HG02642 (cell line): Measurements from ENCODE around the gene CDK19.
"Not testable (repeated sequence)": the region's sequence is repeated elsewhere in the genome, so short reads cannot be mapped to it uniquely, and the experiment has no call there.

Source experiments
- ATAC-seq: cut with Tn5 transposase; IDR thresholded peaks from one replicate; pipeline ENCODE4 v1.9.1; 2021; ENCODE audit warnings: mild to moderate bottlenecking; ENCODE audit not compliant: unreplicated experiment, poor library complexity

CDK19 gene

DNA sequence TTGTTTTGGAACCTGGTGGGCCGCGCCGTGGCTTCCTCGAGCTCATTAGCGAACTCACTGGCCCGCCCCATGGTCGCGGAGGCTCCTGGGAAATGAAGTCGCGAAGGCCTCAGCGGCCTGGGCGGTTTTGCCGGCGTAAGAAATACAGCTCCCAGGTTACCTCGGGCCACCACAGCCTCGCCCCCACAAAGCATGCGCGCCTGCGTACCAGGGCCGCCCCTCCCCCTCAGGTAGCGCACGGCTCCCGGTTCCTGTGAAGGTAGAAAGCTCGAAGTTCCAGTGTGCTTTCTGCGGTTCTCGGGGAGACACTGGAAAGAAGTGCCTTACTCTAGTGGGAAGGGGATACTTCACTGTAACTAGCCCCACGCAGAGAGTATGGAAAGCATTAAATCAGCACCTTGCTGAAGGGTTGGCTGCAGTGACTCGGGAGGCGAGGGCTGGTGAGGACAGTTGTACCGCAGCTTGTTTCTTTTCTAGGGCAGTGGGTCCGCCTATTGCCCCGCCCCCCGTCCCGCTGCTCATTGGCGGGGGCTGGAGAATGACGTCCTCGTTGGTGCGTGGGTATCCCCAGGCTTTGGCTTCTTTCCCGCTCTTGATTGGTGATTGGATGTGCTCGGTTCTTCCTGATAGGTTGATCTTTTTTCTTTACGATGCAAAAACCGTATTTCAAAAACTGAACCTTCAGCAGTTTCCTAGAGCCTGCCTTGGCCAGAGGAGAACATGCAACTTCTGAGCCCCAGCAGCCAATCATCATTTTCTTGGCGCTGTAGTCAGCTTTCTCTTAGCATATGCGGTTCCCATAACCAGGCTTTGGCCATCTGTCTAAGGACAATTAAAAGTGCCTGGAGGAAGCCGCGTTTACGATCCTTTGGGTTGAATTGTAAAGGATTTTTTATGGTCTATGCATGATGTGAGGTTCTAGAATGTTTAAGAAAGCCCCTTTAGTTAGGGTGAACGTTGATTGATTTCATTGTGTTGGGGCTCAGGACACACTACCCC, at the start of gene CDK19:
TSS of gene CDK19 (minus strand) at position 59 of the 999 bp plus-strand sequence. CDS start 333 bp downstream, outside the sequence.
- peak; percentile 77 for ATAC-seq

GRCh38 chr6:110864824-110865223, 49.6 kb upstream of the CDK19 start:
- no peak for ATAC-seq

DNA sequence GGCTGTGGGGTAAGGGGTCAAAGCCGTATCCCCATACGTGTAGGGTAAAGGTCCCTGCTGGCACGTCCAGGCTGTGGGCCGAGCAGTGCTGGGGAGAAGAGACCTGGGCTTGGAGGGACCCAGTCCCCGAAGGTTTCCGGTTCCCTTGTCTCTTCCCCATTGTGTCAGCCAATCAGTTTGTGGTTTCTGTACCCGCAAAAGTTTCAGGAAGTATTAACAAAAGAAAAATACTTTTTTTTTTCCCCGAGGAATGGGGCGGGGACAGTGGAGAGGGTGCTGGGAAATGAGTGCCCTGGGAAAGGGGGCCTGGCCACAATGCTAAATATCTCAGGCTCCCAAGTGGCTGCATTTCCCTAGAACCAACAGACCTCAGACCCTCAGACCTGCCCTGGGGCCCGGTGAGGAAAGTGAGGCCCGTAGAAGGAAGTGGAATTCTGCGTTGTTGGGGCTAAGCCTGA, 44.1 kb upstream of the CDK19 start:
- no peak for ATAC-seq

DNA sequence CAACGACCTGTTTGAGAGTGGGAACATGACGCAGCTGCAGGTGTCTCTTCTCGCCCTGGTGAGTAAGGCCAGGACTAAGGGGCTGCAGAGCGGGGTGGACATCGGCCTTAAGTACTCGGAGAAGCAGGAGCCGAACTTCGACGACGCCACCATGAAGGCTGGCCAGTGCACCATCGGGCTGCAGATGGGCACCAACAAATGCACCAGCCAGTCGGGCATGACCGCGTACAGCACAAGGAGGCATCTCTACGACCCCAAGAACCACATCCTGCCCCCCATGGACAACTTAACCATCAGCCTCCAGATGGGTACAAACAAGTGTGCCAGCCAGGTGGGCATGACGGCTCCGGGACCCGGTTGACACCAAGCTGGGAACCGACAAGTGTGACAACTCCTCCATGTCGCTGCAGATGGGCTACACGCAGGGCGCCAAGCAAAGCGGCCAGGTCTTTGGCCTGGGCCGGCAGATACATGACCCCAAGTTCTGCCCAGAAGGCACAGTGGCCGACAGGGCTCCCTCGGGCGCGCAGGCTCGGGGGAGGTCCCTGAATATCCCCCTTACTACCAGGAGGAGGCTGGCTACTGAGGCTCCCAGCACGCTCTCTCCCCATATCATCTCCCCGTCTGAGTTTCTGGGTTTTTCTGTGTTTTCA, 43.4 kb upstream of the CDK19 start:
- ATAC-seq = no peak

DNA sequence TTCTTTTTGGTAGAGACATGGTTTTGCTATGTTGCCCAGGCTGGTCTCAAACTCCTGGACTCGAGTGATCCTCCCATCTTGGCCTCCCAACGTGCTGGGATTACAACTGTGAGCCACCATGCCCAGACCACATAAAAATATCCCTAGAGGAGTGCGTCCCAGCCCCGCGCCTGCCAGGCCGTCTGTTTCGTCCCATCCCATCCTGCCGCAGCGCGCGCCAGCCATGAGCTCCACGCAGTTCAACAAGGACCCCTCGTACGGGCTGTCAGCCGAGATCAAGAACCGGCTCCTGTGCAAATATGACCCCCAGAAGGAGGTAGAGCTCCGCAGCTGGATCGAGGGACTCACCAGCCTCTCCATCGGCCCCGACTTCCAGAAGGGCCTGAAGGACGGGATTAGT, 42.7 kb upstream of the CDK19 start:
- no peak for ATAC-seq

DNA sequence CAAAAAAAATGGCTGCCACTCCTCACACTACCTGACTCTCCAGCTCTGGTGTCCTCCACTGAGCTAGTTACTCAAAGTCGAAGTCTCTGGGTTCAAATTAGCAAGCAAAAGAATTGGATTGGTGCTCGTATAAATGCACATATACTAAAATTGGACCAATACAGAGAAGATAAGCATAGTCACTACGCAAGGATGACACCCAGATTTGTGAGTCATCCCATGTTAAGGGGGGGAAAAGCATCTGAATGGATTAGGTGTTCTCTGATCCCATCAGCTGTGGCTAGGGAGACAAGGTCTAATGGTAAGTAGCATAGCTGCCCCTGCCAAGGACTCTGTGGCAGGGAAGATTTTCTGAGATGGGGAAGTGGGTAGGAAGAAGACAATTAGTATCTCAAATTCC, 41.0 kb upstream of the CDK19 start:
- ATAC-seq = no peak

GRCh38 chr6:110853754-110854477, 38.6 kb upstream of the CDK19 start:
- no peak for ATAC-seq

- no peak for ATAC-seq
These were observed 37.5 kb upstream of the CDK19 start for GRCh38 chr6:110852773-110853172.

- ATAC-seq = no peak
These were observed 34.5 kb upstream of the CDK19 start for GRCh38 chr6:110849781-110850180.

DNA sequence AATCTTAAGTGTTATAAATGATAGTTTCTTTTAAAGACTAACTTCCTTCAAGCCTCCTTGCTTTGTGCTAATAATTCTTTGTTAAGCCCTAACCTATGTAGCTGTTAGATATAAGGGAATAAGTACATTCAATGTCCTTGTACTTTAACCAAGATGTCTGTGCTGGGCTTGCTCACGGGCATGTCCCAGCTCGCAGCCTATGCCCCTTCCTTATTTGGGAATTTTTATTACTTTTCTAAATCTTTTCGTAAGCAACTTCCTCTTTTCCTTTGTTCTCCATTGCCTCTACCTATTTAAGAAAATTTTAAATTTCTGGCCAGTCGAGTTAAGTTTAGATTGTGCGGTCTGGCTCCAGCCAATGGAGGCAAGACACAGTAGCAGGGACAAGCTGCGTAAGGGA, 26.0 kb upstream of the CDK19 start:
- no peak for ATAC-seq

DNA sequence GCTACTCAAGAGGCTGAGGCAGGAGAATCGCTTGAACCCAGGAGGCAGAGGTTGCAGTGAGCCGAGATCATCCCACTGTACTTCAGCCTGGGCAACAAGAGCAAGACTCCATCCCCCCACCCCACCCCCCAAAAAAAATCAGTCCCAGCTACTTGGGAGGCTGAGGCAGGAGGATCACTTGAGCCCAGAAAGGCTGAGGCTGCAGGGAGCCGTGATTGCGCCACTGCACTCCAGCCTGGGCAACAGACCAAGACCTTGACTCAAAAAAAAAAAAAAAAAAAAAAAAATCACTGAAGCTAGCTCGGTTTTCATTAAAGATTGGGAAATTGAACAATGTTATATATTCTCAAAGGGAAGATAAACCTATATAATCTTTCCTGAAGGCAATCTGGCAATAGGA, 20.5 kb upstream of the CDK19 start:
- not testable (repeated sequence) for ATAC-seq

- ATAC-seq = no peak
These were observed 18.6 kb upstream of the CDK19 start for GRCh38 chr6:110833831-110834230.

GRCh38 chr6:110831405-110831804, 16.1 kb upstream of the CDK19 start:
- no peak for ATAC-seq

GRCh38 chr6:110828396-110828795, 13.1 kb upstream of the CDK19 start:
- no peak for ATAC-seq

- no peak for ATAC-seq
These were observed 11.2 kb upstream of the CDK19 start for GRCh38 chr6:110826236-110827129.

DNA sequence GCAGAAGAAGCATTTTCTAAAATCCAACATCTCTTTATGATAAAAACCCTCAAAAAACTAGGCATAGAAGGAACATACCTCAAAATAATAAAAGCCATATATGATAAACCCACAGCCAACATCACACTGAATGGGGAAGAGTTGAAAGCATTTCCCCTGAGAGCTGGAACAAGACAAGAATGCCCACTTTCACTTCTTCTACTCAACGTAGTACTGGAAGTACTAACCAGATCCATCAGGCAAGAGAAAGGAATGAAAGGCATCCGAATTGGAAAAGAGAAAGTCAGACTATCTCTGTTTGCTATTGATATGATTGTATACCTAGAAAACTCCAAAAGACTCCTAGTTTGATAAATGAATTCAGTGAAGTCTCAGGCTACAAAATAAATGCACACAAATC, 7.9 kb upstream of the CDK19 start:
- ATAC-seq = no peak

GRCh38 chr6:110822249-110822648, 7.0 kb upstream of the CDK19 start:
- ATAC-seq = no peak

DNA sequence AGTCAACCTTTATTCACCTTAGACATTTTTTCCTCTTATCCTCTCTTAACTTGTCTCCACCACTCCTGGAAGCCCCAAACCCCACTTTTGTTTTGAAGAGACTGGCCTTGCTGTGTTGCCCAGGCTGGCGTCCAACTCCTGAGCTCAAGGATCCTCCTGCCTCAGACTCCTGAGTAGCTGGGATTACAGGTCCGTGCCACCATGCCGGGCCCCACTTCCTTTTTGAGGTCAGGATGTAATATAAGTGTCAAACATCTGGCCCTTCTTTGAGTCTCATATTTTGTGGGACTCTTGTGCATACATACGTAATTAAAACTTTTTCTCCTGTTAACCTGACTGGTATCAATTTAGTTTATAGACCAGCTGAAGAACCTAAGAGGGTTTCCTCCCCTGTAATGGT, 1.4 kb upstream of the CDK19 start:
- no peak for ATAC-seq

- ATAC-seq = no peak
These were observed 256 bp downstream of the CDK19 start for GRCh38 chr6:110815015-110815410.
